SK-MEL-5 (cell line): ENCODE data around the gene A4GALT. TPM values are rescaled to one million over a fixed set of nuclear protein-coding genes. Genes with fewer than 3 reads are reported as not detected.
"Not testable (repeated sequence)": the region's sequence is repeated elsewhere in the genome, so short reads cannot be mapped to it uniquely, and the experiment has no call there.

Experiments
- DNase-seq: peaks from one replicate; pipeline ENCODE4 v3.0.0-alpha.2; 2016; ENCODE audit warnings: low read depth, low spot score
- in situ Hi-C: cut with HindIII; loops from 2 replicates; pipeline ENCODE4 v1.10.0; 2016; ENCODE audit warnings: low sequenced_read_pairs, high pct_unique_total_duplicates, low pct_unique_long_range_greater_than_20kb
- total RNA-seq: library from RNA; depleted of rRNA; stranded (reverse); fragments of >200 nt; shearing (Covaris generic); gene quantifications from 2 replicates; pipeline ENCODE4 v1.2.3, GENCODE V29; 2014

A4GALT gene
- total RNA-seq, 1 experiment from 2014 or later, result not detected

- in situ Hi-C loops, result not testable (repeated sequence)
These were observed 47.6 kb downstream of the A4GALT start for GRCh38 chr22:42673071-42673470.

GRCh38 chr22:42670921-42671709 lies 49.6 kb downstream of the A4GALT start:
- DNase-seq, result no peak
- in situ Hi-C loops, result no loop called here

More at GRCh38 chr22:42673071-42673470, 47.6 kb downstream of the A4GALT start:
- DNase-seq, result not testable (repeated sequence)

- in situ Hi-C loops, result no loop called here
- peak; percentile 42 for DNase-seq
These were observed 50.6 kb downstream of the A4GALT start for GRCh38 chr22:42670046-42670445.

- in situ Hi-C loops, DNase-seq: not testable (repeated sequence)
These were observed 54.3 kb downstream of the A4GALT start for GRCh38 chr22:42666393-42666792.

- in situ Hi-C loops, result no loop called here
- no peak for DNase-seq
These were observed 55.5 kb downstream of the A4GALT start for GRCh38 chr22:42664976-42665831.

GRCh38 chr22:42661985-42662831 lies 58.5 kb downstream of the A4GALT start:
- in situ Hi-C loops, result no loop called here
- DNase-seq, result peak; percentile 74

- in situ Hi-C loops, result no loop called here
- DNase-seq, result no peak
These were observed 64.1 kb downstream of the A4GALT start for GRCh38 chr22:42656578-42656977.

GRCh38 chr22:42655693-42656092 lies 65.0 kb downstream of the A4GALT start:
- in situ Hi-C loops, result no loop called here
- peak; percentile 32 for DNase-seq

- DNase-seq, result no peak
- in situ Hi-C loops, result no loop called here
These were observed 66.1 kb downstream of the A4GALT start for GRCh38 chr22:42654436-42655073.

GRCh38 chr22:42653999-42654398 lies 66.7 kb downstream of the A4GALT start:
- no peak for DNase-seq
- in situ Hi-C loops, result no loop called here

- no peak for DNase-seq
- in situ Hi-C loops, result no loop called here
These were observed 69.5 kb downstream of the A4GALT start for GRCh38 chr22:42651134-42651533.

GRCh38 chr22:42649246-42650099 lies 71.2 kb downstream of the A4GALT start, which contains the start of gene CYB5R3:
CYB5R3 (minus strand) TSS chr22:42649392; CDS start chr22:42649315, 77 bp downstream.
- in situ Hi-C loops, result no loop called here

GRCh38 chr22:42648368-42649245 lies 72.1 kb downstream of the A4GALT start:
- in situ Hi-C loops, result no loop called here
- peak; percentile 27 for DNase-seq

More at GRCh38 chr22:42649246-42650099, 71.2 kb downstream of the A4GALT start, which contains the start of gene CYB5R3:
- peak; percentile 76 for DNase-seq

- no peak for DNase-seq
- in situ Hi-C loops, result no loop called here
These were observed 72.7 kb downstream of the A4GALT start for GRCh38 chr22:42648017-42648367.
